Glomerular endothelial cell (primary cell): ENCODE data around the gene CHRNA9. TPM values are rescaled to one million over a fixed set of nuclear protein-coding genes. Genes with fewer than 3 reads are reported as not detected.
"Not testable (repeated sequence)": the region's sequence is repeated elsewhere in the genome, so short reads cannot be mapped to it uniquely, and the experiment has no call there.

Source experiments
- DNase-seq: peaks from one replicate; pipeline ENCODE4 v3.0.0-alpha.2; 2011; ENCODE audit warnings: low read depth, low spot score; ENCODE audit errors: extremely low read depth
- total RNA-seq: library from RNA; depleted of rRNA; stranded (reverse); fragments of >200 nt; gene quantifications from 2 replicates; pipeline ENCODE4 v1.2.3, GENCODE V29; 2015

Gene CHRNA9, protein sequence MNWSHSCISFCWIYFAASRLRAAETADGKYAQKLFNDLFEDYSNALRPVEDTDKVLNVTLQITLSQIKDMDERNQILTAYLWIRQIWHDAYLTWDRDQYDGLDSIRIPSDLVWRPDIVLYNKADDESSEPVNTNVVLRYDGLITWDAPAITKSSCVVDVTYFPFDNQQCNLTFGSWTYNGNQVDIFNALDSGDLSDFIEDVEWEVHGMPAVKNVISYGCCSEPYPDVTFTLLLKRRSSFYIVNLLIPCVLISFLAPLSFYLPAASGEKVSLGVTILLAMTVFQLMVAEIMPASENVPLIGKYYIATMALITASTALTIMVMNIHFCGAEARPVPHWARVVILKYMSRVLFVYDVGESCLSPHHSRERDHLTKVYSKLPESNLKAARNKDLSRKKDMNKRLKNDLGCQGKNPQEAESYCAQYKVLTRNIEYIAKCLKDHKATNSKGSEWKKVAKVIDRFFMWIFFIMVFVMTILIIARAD
- total RNA-seq = not detected in 2 replicates

DNA sequence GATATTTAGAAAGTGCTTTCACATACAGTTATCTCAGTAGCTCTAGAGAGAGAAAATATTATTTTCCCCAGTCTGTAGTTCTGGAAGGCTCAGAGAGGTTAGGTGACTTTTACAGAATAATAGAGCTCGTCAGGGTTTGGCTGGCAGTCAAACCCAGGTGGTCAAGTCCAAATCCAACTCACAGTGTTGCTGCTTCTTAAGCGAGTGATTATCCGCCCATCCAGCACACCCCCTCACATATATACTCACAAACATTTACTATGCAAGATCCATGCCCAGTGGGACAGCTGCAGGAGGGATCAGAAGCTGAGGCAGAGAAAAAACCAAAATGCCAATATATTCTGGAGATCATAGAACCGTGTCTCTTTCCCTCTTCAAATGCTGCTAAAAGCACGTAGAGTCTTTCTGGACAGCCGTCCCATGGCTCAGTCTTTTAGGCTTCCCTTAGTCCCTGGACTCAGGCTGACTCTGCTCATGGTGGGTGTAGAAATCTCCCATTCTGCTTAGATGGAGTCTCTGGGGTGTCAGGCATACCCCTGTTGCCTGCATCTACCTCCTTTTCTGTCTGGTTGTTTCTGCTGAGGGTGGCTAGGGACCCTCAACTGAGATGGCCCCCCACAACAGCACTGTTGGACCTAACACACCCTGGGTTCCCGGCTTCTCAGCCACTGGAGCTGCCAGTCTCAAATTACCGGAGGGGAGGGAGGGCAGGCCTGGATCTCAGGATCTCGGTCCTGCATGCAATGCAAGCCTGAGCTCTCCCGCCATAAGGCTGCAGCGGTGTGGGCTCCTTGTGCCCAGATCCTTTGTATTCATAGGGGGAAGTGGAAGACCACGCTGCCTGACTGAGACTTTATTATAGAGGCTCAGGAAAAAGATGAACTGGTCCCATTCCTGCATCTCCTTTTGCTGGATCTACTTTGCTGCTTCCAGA lies at the start of gene CHRNA9:
Gene CHRNA9 (plus strand): TSS at position 743 of the 934 bp plus-strand sequence. CDS start 135 bp downstream, at position 878.
- no peak for DNase-seq

DNA sequence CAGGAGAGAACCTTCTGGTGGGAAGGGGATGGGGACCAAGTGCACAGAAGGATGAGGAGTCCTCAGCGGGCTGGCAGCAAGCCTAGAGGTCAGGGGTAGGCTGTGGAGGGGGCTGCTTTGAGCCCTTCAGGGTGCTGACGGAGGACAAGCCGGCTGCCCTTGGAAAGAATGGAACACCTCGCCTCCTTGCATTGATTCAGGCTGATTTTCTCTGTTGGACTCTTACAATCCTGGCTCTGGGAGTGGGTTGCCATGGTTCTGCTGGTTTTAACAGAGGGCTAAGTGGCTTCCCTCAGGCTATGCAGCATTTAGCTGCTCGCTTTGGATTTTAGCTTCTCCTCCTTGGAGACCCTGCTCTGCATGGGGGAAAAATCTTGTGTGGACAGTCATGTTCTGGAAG lies 49.4 kb upstream of the CHRNA9 start:
- no peak for DNase-seq

DNA sequence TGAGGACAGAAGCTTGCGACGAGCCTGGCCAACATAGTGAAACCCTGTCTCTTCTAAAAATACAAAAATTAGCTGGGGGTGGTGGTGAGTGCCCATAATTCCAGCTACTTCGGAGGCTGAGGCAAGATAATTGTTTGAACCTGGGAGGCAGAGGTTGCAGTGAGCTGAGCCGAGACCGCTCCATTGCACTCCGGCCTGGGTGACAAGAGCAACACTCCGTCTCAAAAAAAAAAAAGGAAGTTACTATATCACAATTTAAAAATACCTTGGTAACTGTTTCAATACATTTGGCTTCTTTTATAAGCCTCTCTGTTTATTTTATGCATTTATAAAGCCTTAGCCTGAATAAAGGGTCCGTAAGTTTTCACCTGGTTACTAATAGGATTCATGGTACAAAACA lies 46.6 kb upstream of the CHRNA9 start:
- no peak for DNase-seq

DNA sequence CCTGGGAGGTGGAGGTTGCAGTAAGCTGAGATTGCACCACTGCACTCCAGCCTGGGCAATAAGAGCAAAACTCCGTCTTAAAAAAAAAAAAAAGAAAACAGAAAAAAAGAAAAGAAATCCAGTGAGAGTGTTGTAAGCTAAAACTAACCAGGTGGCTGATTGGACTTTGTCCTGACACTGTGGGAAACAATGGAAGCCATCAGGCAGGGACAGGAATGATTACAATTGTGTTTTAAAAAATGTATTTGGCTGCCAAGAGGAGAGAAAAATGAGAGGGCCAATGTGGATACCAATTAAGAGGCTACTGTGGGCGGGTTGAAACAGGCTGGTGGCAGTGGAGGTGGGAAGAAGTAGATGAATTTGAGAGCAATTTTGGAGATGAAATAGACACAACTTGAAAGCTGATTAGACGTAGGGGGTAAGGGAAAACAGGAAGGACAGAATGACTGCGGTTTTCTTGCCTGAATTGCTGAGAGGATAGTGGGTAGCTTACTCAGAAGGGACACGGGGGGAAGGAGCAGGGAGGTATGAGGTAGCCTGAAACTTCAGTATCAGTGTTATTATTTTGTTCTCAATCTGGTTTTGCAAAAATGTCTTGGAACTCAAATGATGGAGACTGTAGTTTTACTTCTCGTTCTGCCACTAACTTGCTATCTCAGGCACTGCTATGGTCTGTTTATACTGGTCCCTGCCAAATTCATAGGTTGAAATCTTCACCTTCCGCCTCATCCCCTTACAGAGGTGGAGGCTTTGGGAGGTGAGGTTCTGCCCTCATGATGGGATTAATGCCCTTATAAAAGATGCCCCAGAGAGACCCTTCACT lies 45.6 kb upstream of the CHRNA9 start:
- no peak for DNase-seq

DNA sequence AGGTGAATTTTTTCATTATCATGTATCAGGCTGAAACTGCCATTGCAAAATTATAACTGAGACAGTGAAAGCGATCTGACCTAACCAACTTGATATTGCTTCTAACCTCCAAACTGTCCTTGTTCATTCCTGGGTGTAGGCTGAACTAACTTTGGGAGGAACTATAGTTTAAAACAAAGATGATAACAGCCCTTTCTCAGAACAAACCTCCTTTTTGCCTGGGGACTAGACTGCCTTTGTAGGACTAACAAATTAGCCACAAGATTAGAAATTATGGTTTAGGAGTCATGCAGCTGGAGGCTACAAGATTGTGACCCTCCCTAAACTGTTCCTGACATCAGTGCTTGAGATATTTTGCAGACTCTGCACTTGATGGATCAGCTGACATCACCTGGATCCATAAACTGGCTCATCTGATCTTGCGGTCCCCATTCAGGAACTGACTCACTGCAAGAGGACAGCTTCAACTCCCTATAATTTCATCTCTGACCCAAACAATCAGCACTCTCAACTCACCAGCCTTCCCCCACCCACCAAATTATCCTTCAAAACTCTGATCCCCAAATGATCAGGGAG lies 44.4 kb upstream of the CHRNA9 start:
- DNase-seq = not testable (repeated sequence)

DNA sequence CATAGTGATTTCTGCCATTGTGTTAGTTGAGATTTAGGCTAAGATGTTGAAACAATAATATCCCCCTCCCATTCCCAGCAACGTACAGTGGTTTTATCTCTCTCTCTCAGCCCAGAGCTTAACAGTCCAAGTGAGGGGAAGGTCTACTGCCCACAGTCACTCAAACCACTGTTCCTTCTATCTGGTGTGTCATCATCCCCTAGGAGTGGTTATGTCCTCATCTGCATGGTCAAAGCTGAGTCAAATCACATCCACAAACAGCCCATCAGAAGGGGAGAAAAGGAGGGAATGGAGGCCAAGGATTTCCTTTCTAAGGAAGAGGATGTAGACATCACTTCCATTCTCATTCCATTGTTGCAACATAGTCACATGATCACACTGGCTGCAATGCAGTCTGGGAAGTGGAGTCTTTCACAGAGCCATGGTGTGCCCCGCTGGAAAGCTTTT lies 42.8 kb upstream of the CHRNA9 start:
- DNase-seq = no peak

DNA sequence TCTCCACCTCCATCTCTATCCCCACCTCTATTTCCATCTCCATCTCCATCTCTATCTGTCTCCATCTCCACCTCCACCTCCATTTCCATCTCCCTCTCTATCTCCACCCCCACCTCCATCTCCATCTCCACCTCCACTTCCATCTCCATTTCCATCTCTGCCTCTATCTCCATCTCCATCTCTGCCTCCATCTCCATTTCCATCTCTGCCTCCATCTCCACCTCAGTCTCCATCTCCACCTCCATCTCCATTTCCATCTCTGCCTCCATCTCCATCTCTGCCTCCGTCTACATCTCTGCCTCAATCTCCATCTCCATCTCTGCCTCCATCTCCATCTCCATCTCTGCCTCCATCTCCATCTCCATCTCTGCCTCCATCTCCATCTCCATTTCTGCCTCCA lies 40.8 kb upstream of the CHRNA9 start:
- no peak for DNase-seq

DNA sequence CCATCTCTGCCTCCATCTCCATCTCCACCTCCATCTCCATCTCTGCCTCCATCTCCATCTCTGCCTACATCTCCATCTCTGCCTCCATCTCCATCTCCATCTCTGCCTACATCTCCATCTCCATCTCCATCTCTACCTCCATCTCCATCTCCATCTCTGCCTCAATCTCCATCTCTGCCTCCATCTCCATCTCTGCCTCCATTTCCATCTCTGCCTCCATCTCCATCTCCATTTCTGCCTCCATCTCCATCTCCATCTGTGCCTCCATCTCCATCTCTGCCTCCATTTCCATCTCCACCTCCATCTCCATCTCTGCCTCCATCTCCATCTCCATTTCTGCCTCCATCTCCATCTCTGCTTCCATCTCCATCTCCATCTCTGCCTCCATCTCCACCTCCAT lies 40.1 kb upstream of the CHRNA9 start:
- DNase-seq = not testable (repeated sequence)

DNA sequence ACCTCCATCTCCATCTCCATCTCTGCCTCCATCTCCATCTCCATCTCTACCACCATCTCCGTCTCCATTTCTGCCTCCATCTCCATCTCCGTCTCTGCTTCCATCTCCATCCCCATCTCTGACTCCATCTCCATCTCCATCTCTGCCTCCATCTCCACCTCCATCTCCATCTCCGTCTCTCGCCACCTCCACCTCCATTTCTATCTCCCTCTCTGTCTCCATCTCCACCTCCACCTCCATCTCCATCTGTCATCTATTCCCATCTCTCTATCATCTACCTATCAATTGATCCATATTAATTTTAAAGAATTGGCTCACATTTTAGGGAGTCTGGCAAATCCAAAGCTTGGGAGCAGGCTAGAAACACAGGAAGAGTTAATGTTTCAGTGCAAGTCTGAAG lies 39.6 kb upstream of the CHRNA9 start:
- DNase-seq = no peak

DNA sequence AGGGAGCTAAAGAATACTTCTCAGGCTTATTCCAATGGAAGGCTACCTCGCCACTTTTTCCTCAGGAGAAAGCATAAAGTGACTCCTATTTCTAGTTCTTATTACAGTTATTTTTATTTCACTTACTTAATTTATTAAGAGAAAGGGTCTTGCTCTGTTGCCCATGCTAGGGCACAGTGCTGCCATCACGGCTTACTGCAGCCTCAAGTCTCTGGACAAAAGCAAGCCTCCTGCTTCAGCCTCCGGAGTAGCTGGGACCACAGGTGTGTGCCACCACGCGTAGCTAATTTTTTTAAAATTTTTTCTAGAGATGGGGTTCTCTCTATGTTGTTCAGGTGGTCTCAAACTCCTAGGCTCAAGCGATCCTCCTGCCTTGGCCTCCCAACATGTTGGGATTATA lies 36.0 kb upstream of the CHRNA9 start:
- DNase-seq = no peak

DNA sequence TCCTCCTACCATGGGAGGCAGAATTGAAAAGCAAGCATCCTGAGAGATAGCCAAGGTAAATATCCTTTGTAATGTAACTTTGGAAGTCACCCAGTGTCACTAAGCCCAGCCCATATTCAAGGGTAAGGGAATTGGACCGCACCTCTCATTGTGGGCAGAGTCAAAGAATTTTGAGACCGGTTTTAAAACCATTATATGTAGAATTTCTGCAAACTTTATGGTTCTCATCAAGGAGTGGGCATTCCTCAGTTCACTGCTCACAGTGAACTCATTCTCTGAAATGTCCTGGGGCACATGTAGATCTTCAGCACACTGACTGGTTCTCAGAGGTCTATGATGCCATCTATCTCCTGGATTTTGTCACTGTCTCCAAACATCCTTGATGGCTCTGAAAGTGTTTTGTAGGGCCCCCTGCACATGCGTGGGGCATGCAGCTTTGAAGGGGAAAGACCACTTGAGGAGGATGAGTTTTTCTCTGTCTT lies 35.3 kb upstream of the CHRNA9 start:
- no peak for DNase-seq

DNA sequence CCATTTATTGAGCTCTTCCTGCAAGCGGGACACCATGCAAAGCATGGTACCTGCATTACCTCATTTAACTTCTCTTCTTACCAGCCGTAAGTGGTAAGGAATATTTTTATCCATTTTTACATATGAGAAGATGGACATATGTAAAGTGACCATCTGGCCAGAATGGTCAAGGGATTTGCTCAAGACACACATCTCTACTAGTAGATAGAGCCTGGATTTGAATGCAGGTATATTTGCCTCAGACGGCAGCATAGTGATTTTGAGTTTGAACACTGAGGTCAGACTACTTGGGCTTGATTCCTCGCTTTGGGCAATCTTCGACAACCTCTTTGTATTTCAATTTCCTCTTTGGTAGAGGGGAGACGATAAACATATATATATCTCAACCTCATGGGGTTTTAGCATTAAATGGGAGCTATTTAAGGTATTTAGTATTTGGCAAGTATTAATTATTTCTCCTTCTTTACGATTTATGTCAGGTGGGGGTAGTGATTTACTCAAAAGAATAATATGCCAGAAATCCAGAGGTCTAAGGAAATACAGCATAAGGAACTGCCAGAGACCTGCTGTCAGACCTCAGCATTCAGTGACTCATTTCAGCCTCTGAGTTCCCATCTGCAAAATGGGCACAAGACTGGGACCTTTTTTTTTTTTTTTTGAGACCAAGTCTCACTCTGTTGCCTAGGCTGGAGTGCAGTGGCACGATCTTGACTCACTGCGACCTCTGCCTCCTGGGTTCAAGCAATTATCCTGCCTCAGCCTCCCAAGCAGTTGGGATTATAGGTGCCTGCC lies 34.6 kb upstream of the CHRNA9 start:
- DNase-seq = no peak

DNA sequence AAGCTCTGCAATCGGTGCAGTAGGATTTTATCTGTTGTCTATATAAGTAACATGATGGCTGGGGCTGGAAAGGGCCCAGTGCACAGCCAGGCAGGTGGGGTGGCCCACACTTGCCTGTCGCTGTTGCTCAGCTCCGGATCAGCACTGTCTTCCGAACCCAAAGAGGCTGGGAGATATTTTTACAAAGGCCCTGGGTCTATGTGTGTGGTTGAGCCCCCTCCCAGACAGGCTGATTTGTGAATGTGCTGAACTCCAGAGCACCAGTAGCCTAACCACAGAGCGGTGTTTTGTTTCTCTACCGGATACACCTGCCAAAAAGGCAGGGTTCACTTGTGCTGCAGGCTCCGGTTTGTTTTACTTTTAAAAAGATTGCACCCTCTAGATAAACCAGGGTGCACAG lies 33.5 kb upstream of the CHRNA9 start:
- DNase-seq = no peak

DNA sequence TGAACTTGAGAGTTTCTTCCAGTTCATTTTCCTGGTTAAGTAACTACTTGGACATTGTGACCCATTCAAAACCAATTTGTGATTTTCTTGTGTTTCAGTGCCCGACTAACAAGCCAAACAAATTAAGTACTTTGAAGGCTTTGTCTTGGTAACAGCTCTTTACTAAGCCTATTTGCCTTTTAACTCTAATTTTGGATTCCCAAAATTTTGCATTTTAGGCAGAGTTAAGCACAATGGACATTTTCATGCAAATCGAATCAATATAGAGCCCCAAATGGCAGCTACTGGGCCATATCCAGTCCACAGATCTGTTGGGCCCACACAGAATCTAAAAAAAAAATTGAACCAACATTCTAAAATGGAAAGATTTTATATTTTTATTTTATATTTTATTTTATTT lies 31.4 kb upstream of the CHRNA9 start:
- no peak for DNase-seq

DNA sequence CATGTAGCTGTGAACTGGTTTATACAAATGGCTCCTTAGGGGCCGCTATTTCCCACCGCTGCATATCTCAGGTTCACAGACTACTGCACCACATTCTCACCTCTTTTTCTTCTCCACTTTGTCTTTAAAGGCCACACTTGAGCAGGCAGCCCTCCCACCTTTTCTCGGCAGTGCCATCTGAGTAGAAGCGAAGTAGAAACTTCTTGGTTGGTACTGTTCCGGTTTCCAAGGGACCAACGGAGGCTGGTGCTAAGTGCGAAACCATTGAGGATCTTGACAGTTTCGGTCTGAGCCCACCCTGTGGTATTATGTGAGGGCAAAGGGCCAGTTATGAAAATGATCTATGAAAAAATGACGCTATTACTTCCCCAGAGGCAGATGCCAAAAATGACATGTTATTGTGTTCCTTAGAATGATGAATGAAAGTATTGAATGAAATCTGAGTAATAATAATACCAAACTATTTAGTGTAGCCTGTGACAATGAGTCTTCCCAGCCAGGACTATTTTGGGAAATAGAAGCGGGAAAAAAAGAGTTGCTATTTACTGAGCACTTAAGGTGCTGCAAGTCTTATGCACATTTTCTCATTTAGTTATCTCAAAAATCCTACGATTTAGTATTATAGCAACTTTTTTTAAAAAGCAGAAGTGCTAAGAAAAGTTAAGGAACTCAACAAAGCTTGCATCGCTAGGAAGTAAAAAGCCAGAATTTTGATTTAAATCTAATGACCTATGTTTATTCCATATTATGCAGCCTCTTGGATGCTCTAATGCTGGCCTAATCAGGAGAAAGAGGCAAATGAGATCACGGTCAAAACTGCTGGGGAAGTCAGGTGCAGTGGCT lies 29.6 kb upstream of the CHRNA9 start:
- no peak for DNase-seq

DNA sequence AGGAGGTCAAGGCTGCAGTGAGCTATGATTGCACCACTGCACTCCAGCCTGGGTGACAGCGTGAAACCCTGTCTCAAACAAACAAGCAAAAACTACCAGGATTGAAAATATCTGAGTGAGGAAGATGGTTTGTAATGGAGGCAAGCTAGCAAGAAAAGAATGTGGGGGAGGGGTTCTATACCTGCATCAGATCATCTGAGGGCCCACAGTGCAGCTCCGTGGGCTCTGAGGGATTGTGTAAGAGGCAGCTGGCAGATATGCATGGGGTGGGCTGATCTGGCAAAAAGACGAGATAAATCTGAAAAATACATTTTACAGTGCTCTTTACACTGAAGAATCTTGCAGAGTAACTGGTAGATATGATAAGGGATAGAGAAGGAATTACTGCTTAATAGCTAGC lies 28.9 kb upstream of the CHRNA9 start:
- no peak for DNase-seq

DNA sequence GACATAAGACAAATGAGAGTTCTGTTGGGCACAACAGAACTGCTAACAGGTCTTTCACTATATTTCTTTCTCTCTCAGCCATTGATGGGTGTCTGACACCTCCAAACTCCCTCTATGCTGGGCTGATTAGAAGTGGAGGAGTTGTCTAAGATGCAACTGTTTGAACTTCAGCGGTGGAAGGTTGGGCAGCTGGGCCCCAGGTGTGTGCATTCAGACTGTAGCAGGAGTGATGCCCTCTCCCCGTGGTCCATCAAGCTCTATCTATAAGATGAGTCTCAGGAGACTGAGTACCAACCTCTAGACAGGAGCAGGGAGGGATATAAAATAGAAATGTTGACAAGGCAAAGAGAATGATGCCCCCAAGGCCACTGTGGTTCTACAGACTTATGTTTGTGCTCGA lies 28.2 kb upstream of the CHRNA9 start:
- no peak for DNase-seq
